G401 (cell line): ENCODE data around the gene EZH1. TPM values are rescaled to one million over a fixed set of nuclear protein-coding genes. Genes with fewer than 3 reads are reported as not detected.

Experiments
- DNase-seq: peaks from one replicate; pipeline ENCODE4 v3.0.0-alpha.2; 2015; ENCODE audit warnings: low spot score
- in situ Hi-C: cut with HindIII; loops from 2 replicates; pipeline ENCODE4 v1.10.0; 2016; ENCODE audit warnings: low sequenced_read_pairs, mixed read lengths
- total RNA-seq: library from RNA; depleted of rRNA; stranded (reverse); fragments of >200 nt; shearing (Covaris generic); gene quantifications from 2 replicates; pipeline ENCODE4 v1.2.3, GENCODE V29; 2014

EZH1 gene
- total RNA-seq, 1 experiment from 2014 or later: 14.7 TPM

DNA sequence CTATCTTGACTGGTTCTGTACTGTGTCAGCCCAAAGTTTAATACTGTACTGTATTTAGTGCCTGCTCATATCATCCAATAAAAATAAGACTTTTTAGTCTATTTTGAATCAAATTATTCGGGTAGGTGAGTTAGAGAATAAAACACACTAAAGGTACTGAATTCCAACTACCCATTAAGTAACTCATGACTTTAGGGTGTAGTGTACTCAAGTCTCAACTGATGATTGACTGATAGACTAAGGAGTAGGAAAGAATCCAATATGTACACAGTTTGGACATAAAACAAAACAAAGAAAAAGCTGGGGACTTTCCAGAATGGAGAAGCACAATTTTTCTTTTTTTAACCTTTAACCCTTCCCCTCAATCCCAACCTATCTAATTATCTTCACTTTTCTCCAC lies 4.1 kb downstream of the EZH1 start:
- DNase-seq: no peak
- in situ Hi-C loops: no loop called here

DNA sequence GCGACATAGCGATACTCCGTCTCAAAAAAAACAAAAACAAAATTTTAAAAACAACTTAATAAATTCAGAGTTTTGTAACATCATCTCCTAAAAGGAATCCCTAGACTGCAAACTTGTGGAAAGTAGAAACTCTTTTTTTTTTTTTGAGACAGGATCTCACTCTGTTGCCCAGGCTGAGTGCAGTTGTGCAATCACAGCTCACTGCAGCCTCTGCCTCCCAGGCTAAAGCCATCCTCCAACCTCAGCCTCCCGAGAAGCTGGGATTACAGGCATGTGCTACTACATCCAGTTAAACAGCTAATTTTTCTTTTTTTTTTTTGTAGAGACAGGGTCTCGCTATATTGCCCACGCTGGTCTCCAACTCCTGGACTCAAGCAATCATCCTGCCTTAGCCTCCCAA lies 19.7 kb downstream of the EZH1 start:
- DNase-seq: no peak
- in situ Hi-C loops: no loop called here

DNA sequence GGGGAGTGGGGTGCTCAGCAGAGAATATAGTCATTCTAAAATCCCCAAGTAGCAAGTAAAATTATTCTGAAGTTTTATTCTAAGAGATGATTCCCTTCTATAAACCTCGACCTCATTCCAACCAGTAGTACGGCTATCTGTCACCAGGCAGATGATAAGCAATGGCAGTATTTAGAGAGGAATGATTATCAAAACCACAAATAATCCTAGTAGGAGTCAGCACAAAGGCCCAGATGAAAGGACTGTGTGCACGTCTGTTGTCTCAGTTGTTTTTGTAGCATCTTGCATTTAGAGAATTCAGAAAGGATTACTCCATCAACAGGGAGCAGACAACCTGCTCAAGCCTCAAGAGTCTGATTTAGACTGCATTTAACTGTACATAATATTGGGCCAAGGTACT lies 21.2 kb downstream of the EZH1 start:
- no peak for DNase-seq
- in situ Hi-C loops: no loop called here

DNA sequence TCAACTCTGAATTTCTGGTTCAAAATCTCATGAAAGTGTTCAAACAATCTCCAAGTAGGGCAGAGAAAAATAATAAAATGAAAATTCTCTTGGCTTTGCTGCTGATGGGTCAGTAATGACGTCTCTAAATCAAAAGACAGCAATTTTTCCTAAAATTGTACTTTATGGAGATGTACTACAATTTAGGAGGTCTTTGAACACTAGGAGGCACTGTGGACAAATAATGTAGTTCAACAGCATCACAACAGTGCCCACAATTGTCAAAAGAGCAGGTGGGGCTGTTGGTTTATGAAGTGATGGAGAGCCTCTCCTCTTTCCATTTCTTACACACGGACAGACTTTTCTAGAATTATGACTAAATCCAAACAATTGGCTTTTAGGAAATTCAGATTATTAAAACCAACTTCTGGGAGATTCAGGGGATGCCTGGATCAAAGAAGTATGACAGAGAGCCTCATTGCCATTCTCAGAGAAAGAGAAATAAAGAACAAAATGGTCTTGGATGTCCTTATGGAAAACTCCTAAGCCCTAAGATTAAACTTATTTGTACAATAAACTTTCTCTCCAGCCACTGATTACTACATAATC lies 23.8 kb downstream of the EZH1 start:
- in situ Hi-C loops: no loop called here
- peak; percentile 64 for DNase-seq

DNA sequence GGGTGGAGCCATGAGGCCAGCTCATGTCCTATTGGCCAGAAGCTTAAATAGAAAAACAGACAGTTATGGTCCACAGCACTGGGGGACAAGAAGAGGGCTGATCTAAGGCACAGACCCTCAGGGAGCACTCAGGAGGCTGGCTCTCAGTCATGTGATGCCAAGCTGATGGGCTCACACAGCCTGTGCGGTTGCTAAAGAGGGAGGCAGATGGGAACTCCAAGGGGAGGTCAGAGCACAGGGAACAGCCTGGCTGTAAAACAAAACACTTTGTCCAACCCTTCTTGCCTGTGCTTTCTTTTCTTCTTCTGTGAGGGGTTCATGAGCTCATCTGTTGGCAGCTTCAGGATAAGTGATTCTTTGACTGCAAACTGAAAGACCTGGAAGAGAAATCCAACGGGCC lies 35.3 kb downstream of the EZH1 start:
- in situ Hi-C loops: no loop called here
- peak; percentile 87 for DNase-seq

DNA sequence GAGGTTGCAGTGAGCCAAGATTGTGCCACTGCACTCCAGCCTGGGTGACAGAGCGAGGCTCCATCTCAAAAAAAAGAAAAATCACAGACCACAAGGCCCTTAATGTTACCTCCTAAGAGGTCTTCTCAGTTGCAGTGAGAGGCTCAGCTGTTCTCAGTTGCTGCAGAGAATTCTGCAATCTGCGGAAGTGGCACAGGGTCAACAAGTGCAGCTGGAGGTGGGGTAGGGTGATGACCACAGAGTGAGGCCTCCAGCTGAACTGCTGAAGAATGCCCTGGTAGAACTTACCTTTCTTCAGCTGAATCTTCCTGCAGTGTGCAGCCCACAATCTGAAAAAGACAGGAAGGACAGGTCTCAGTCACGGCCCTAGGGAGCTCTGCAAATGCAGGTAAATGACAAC lies 36.3 kb downstream of the EZH1 start:
- in situ Hi-C loops: no loop called here
- no peak for DNase-seq

DNA sequence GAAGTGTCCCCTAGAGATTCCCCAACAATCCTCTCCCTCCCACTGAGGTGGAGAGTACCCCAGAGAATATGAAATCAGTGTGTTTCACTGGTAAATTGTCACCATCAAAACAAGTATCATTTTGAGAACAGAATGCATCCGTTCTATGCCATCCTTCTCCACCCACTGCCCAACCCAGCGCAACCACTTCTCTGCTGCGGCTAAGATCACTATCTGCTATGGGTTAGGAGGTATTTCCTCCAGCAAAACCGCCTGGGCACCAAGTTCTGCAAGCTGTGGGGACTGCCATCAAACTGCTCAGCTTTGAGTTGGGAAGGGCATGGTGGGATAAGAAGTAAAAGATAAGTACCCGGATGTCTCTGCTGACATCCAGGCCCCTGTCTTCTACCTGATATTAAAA lies 38.1 kb downstream of the EZH1 start:
- in situ Hi-C loops: no loop called here
- DNase-seq: no peak

DNA sequence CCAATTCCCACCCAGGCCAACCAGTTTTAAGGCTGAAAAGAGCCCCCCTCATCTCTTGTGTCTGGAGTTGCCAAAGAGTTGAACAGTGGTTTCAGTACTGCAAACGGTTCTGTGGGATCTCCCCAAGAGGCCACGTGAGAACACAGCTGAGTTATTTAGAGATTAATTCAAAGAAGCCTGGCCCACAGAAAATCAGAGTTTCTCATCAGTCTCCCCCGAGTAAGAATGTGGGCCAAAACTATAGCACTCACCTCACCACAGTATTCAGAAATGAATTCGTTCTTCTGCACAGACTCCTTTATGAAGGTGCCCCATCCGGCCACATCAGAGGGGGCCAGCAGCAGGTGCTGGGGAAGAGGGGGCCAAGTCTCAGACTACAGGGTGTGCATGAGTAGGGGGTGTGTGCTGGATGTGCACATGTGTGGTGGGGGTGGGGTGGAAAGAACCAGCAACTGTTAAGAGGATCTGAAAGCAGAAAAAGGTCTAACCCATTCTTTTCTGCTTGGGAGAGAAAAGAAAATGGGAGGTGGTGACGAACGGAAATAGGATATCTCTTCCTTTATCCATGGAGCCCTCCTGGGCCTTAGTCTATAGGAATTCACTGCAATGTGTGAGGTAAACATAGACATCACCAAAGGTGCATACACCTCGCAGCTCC lies 39.9 kb downstream of the EZH1 start:
- no peak for DNase-seq
- in situ Hi-C loops: no loop called here

DNA sequence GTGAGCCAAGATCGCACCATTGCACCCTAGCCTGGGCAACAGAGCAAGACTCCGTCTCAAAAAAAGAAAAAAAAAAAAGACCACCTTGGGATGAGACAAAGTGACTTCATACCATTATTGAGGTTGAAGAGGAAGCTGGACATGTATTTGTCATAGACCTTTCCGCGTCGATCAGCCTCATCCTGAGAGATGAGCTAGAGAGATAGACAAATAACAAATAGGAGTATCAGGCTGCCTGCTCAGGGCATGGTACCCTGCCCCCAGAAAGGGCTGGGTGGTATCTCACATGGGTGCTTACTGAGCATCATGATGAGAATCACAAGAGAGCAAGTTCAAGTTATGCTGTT lies 40.4 kb downstream of the EZH1 start:
- in situ Hi-C loops: no loop called here
- no peak for DNase-seq

DNA sequence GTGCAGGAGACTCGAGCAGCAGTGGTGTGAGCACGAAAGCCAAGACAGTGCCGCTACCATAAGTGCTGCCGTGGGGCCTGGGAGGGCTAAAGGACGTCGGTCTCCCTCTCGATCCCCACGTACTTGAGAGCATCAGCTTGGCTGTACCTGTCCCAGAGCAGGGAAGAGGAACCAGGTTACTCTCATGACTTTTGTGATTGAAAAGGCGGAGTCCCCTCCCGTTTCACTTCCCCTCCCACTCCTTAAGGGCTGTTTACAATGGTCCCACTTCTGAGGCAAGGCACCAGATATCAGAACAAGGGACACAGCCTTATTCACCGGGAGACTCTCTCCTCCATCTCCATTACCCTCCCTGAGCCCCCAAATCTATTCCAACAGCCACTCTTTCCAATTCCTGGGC lies 42.4 kb downstream of the EZH1 start:
- in situ Hi-C loops: no loop called here
- no peak for DNase-seq

DNA sequence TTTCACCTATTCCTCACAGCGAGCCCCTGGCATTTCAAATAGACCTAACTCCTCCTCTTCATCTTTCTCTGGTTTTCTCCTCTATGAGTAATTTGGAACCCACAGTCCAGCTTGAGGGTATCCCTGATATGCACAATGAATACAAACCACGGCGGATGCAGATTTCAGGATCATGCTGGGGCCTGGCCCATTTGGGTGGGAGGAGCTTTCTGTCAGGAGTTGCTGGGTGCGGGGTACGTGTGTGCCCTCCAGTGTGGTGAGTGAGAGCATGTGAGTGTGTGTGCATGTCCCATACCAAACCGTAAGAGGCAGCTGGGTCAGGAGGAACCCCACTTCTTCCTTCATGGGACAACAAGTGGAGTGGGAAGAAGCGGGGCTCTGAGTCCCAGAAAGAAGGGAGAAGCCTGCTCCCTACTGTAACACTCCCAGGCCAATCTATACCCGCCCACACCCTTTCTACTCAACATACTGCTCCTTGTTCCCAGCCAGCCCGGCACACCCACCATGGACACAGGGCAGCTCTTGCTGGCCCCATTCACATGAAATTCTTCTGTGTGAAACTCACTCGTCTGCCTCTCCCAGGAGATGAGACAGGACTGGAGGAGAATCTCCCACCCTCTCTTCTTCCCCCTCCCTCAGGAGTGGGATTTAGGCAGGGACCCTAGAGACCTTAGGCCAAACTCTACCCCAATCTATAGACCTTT lies 44.1 kb downstream of the EZH1 start:
- in situ Hi-C loops: no loop called here

DNA sequence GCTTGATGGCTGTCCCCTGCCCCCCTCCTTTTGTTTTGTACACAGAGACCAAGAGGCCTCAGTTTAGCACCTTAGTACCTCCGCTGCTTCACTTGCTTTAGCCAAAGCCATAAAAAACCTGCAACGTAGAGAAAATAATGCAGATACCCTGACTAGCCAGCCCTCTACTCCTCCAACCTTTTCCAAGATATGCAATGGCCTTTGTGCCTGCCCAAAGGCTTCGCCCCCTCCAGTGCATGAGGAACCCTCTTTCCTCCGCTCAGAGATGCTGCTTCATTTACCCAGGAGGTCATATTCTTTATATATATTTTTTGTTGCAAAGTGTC lies 45.5 kb downstream of the EZH1 start:
- in situ Hi-C loops: no loop called here
- no peak for DNase-seq

More for the DNA sequence above, 44.1 kb downstream of the EZH1 start:
- no peak for DNase-seq

DNA sequence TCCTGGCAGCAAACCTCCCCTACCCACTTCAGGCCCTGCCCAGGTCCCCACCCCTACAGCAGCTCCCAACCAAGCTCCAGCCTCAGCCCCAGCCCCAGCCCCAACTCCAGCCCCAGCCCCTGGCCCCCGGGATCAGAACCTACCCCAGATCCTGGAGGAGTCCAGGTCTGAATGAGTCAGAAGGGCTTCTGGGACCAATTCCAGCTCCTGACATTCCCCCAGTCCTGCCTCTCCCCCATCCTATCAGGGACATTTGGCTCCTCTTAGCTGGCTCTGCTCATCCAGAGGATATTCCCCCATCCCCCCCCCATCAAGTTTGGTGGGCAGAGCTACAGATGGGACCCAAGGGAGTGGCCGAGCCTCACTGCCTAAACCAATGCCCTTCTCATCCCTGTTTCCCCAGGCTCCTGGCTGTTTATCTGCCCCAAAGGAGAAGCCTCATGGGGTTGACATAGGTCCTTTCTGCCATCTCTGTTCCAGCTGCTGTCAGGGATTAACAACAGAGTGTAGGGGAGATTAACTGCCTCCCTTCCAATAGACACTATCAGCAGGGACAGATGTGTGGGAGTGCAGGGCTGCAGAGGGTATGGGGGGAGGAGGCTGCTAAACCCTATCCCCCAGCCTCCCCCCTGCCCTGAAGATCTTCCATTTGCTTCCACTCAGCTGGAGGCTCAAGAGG lies 46.0 kb downstream of the EZH1 start:
- DNase-seq: no peak
- in situ Hi-C loops: no loop called here

DNA sequence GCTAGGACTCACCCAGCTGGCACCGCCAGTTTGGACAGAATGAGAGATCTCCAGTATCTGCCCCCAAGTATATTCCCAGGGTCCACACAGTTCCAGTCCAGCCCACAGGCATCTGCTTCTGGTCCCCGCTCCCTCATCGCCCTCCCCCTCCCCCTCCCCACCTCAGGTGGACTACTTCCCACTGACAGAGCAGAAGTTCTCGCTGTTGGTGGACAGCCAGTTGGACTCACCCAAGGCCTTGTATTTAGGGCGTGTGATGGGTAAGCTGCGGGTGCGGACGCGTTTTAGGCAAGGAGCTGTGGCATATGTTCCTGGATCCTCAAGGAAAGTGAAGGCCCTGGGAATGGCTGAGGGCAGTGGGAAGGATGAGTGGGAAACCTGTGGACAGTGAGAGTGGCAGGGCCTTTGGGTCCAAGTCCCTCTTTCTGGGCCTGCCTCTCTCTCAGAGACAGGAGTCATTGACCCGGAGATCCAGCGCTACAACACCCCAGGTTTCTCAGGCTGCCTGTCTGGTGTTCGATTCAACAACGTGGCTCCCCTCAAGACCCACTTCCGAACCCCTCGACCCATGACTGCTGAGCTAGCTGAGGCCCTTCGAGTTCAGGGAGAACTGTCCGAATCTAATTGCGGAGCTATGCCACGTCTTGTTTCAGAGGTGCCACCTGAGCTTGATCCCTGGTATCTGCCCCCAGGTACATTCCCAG lies 47.6 kb downstream of the EZH1 start:
- in situ Hi-C loops: no loop called here
- DNase-seq: no peak

DNA sequence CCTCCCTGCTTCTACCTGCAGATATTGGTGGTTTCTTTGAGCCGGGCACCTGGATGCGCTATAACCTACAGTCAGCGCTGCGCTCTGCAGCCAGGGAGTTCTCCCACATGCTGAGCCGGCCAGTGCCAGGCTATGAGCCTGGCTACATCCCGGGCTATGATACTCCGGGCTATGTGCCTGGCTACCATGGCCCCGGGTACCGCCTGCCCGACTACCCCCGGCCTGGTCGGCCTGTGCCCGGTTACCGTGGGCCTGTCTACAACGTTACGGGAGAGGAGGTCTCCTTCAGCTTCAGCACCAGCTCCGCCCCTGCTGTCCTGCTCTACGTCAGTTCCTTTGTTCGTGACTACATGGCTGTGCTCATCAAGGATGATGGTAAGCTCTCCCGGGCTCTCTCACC lies 49.3 kb downstream of the EZH1 start:
- DNase-seq: no peak
- in situ Hi-C loops: no loop called here

DNA sequence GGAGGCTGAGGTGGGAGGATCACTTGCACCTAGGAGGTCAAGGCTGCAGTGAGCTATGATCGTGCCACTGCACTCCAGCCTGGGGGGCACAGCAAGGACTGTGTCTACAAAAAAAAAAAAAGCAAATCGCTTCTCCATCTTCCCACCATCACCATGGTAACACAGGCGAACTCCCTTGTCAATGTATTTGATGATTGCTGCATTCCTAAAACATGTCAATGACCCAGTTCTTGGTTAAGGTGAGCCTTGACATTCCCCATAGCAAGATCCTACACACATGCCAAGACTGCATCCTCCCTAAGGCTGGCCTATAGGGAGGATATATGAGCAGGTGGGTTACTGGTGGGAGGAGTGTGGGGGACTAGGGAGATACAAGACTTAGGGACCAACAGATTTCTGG lies 50.3 kb downstream of the EZH1 start:
- no peak for DNase-seq
- in situ Hi-C loops: no loop called here

DNA sequence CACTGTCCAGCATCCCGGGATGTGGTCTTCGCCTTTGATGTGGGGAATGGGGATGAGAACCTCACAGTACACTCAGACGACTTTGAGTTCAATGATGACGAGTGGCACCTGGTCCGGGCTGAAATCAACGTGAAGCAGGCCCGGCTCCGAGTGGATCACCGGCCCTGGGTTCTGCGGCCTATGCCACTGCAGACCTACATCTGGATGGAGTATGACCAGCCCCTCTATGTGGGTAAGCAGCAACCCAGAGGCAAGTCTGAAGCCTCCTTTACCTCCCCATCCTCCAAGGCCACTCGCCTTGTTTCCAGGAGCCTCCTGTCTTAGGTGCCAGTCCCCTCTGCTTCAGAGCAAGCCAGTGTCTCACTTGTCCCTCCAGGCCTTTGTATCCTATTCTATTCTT lies 52.4 kb downstream of the EZH1 start:
- no peak for DNase-seq
- in situ Hi-C loops: no loop called here

DNA sequence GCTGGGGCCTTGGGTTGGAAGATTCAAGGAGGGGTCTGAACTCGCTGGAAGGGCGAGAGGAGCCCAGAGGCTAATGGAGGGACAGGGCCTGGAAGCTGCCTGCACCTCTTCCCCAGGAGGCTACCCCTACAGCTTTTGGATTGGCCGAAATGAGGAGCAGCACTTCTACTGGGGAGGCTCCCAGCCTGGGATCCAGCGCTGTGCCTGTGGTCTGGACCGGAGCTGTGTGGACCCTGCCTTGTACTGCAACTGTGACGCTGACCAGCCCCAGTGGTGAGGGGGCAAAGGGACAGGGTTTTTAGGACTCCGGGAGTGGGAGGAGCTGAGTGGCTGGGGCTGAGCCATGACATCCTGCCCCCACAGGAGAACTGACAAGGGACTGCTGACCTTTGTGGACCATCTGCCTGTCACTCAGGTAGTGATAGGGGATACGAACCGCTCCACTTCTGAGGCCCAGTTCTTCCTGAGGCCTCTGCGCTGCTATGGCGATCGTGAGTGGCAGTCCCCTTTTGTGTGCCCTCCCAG lies 53.8 kb downstream of the EZH1 start:
- in situ Hi-C loops: no loop called here
- DNase-seq: no peak

DNA sequence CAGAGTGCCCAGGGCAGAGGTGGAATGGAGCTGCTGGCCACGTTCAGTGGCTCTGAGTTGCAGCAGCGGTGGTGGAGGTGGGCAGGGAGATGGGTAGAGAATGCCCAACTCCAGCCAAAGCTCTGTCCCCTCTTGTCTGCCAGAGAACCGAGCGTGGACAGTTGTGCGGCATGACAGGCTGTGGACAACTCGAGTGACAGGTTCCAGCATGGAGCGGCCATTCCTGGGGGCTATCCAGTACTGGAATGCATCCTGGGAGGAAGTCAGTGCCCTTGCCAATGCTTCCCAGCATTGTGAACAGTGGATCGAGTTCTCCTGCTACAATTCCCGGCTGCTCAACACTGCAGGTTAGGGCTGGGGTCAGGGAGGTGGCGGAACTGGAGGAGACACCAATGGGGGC lies 54.2 kb downstream of the EZH1 start:
- in situ Hi-C loops: no loop called here
- DNase-seq: no peak
